ENCODE measurements around the gene PDE7B.
A peak's percentile ranks its signal among the peaks of the same experiment; 100 is the strongest.

PDE7B gene

GRCh38 chr6:135922746-135923145 lies 71.2 kb downstream of the PDE7B start:
- Histone ChIP-seq H3K18ac (ENCODE audit: low read length) (no peak overlapping the region), H3K79me2 (ENCODE audit: control insufficient read depth, insufficient read depth, low read length, poor library complexity) (no peaks in the 10 kb centered on the region), H3K9ac (ENCODE audit: low read length) (no peak overlapping the region), H3K4me2 (ENCODE audit: low read length) (no peak overlapping the region), H2BK12ac (ENCODE audit: low read length) (no peak overlapping the region), H2BK120ac (ENCODE audit: insufficient read depth, low read length, poor library complexity) (no peak overlapping the region), H3K23ac (ENCODE audit: low read length) (no peak overlapping the region), H3K27me3 (ENCODE audit: insufficient read depth, low read length) (no peaks in the 10 kb centered on the region), H2AK5ac (ENCODE audit: low read length) (no peak overlapping the region), H3K79me1 (ENCODE audit: low read length) (no peaks in the 10 kb centered on the region), H4K12ac (ENCODE audit: low read depth, low read length) (no peak overlapping the region), H2AFZ (ENCODE audit: insufficient read depth, low read length, poor library complexity) (no peak overlapping the region), H3K4me1 (ENCODE audit: control insufficient read depth in 1 of 2, insufficient read depth in 2 of 2, low read length in 2 of 2) (no peaks in the 10 kb centered on the region), H3K14ac (ENCODE audit: low read length) (no peak overlapping the region), H3K9me3 (ENCODE audit: insufficient read depth, low read depth, low read length) (no peaks in the 10 kb centered on the region), H4K91ac (ENCODE audit: low read depth, low read length) (no peak overlapping the region), H2BK5ac (ENCODE audit: low read depth, low read length, poor library complexity) (no peak overlapping the region), H3K4ac (ENCODE audit: low read depth, low read length) (no peak overlapping the region), H3K36me3 (ENCODE audit: control insufficient read depth in 1 of 2, insufficient read depth in 2 of 2, low read length in 2 of 2) (no peaks in the 10 kb centered on the region), H4K8ac (ENCODE audit: low read depth, low read length) (no peak overlapping the region), H3K4me3 (ENCODE audit: low read depth, low read length) (no peak overlapping the region), H3K27ac (ENCODE audit: low read depth, low read length) (no peak overlapping the region)
- DNase-seq: no peak
- no CpG with 5 or more reads among the region's 3 CpGs for WGBS (ENCODE audit: extremely low coverage, insufficient coverage, insufficient read length)

GRCh38 chr6:135932651-135933050 lies 81.2 kb downstream of the PDE7B start:
- H3K9me3 ChIP-seq (ENCODE audit: insufficient read depth, low read depth, low read length): no peaks in the 10 kb centered on the region
- H2BK5ac ChIP-seq (ENCODE audit: low read depth, low read length, poor library complexity): no peak overlapping the region
- H3K18ac ChIP-seq (ENCODE audit: low read length): no peak overlapping the region
- no peak overlapping the region for H3K4me3 ChIP-seq (ENCODE audit: low read depth, low read length)
- no peak overlapping the region for H3K14ac ChIP-seq (ENCODE audit: low read length)
- no peak overlapping the region for H2AFZ ChIP-seq (ENCODE audit: insufficient read depth, low read length, poor library complexity)
- no peak overlapping the region for H4K91ac ChIP-seq (ENCODE audit: low read depth, low read length)
- WGBS (ENCODE audit: extremely low coverage, insufficient coverage, insufficient read length): no CpG with 5 or more reads among the region's 4 CpGs
- H3K79me2 ChIP-seq (ENCODE audit: control insufficient read depth, insufficient read depth, low read length, poor library complexity): no peaks in the 10 kb centered on the region
- no peak overlapping the region for H3K23ac ChIP-seq (ENCODE audit: low read length)
- no peaks in the 10 kb centered on the region for H3K27me3 ChIP-seq (ENCODE audit: insufficient read depth, low read length)
- H2AK5ac ChIP-seq (ENCODE audit: low read length): no peak overlapping the region
- H3K27ac ChIP-seq (ENCODE audit: low read depth, low read length): peak overlapping the region; percentile 56
- H3K4me1 ChIP-seq (ENCODE audit: control insufficient read depth in 1 of 2, insufficient read depth in 2 of 2, low read length in 2 of 2): peaks cover 2 to 9% of the 10 kb centered on the region in 2 experiments
- no peak overlapping the region for H3K4me2 ChIP-seq (ENCODE audit: low read length)
- H3K9ac ChIP-seq (ENCODE audit: low read length): no peak overlapping the region
- no peak overlapping the region for H3K4ac ChIP-seq (ENCODE audit: low read depth, low read length)
- no peak overlapping the region for H2BK12ac ChIP-seq (ENCODE audit: low read length)
- H4K8ac ChIP-seq (ENCODE audit: low read depth, low read length): no peak overlapping the region
- no peaks in the 10 kb centered on the region for H3K79me1 ChIP-seq (ENCODE audit: low read length)
- no peaks in the 10 kb centered on the region for H3K36me3 ChIP-seq (ENCODE audit: control insufficient read depth in 1 of 2, insufficient read depth in 2 of 2, low read length in 2 of 2)
- peak; percentile 36 to 80 for DNase-seq
- no peak overlapping the region for H4K12ac ChIP-seq (ENCODE audit: low read depth, low read length)
- no peak overlapping the region for H2BK120ac ChIP-seq (ENCODE audit: insufficient read depth, low read length, poor library complexity)

- Histone ChIP-seq H3K18ac (ENCODE audit: low read length) (no peak overlapping the region), H3K79me1 (ENCODE audit: low read length) (no peaks in the 10 kb centered on the region), H3K36me3 (ENCODE audit: control insufficient read depth in 1 of 2, insufficient read depth in 2 of 2, low read length in 2 of 2) (no peaks in the 10 kb centered on the region), H4K8ac (ENCODE audit: low read depth, low read length) (no peak overlapping the region), H4K91ac (ENCODE audit: low read depth, low read length) (no peak overlapping the region), H3K4ac (ENCODE audit: low read depth, low read length) (no peak overlapping the region), H3K23ac (ENCODE audit: low read length) (no peak overlapping the region), H4K12ac (ENCODE audit: low read depth, low read length) (no peak overlapping the region), H3K9me3 (ENCODE audit: insufficient read depth, low read depth, low read length) (no peaks in the 10 kb centered on the region), H2BK12ac (ENCODE audit: low read length) (no peak overlapping the region), H2AFZ (ENCODE audit: insufficient read depth, low read length, poor library complexity) (no peak overlapping the region), H2BK120ac (ENCODE audit: insufficient read depth, low read length, poor library complexity) (no peak overlapping the region), H3K4me2 (ENCODE audit: low read length) (no peak overlapping the region), H3K4me3 (ENCODE audit: low read depth, low read length) (no peak overlapping the region), H2BK5ac (ENCODE audit: low read depth, low read length, poor library complexity) (no peak overlapping the region), H2AK5ac (ENCODE audit: low read length) (no peak overlapping the region), H3K4me1 (ENCODE audit: control insufficient read depth in 1 of 2, insufficient read depth in 2 of 2, low read length in 2 of 2) (peaks cover 2 to 9% of the 10 kb centered on the region in 2 experiments), H3K79me2 (ENCODE audit: control insufficient read depth, insufficient read depth, low read length, poor library complexity) (no peaks in the 10 kb centered on the region), H3K27me3 (ENCODE audit: insufficient read depth, low read length) (no peaks in the 10 kb centered on the region), H3K14ac (ENCODE audit: low read length) (no peak overlapping the region), H3K9ac (ENCODE audit: low read length) (no peak overlapping the region), H3K27ac (ENCODE audit: low read depth, low read length) (peak overlapping the region; percentile 7)
- peak in 1 of 2 donors; percentile 2 for DNase-seq
- whole genome bisulfite sequencing (ENCODE audit: extremely low coverage, insufficient coverage, insufficient read length): no CpG with 5 or more reads among the region's 8 CpGs
Measured at GRCh38 chr6:135935941-135936601, 84.6 kb downstream of the PDE7B start.

- Histone ChIP-seq H3K27me3 (ENCODE audit: insufficient read depth, low read length) (no peaks in the 10 kb centered on the region), H3K23ac (ENCODE audit: low read length) (no peak overlapping the region), H2BK12ac (ENCODE audit: low read length) (no peak overlapping the region), H3K18ac (ENCODE audit: low read length) (no peak overlapping the region), H2AFZ (ENCODE audit: insufficient read depth, low read length, poor library complexity) (no peak overlapping the region), H3K4ac (ENCODE audit: low read depth, low read length) (no peak overlapping the region), H2BK120ac (ENCODE audit: insufficient read depth, low read length, poor library complexity) (no peak overlapping the region), H2BK5ac (ENCODE audit: low read depth, low read length, poor library complexity) (no peak overlapping the region), H3K36me3 (ENCODE audit: control insufficient read depth in 1 of 2, insufficient read depth in 2 of 2, low read length in 2 of 2) (no peaks in the 10 kb centered on the region), H3K9me3 (ENCODE audit: insufficient read depth, low read depth, low read length) (no peaks in the 10 kb centered on the region), H3K79me2 (ENCODE audit: control insufficient read depth, insufficient read depth, low read length, poor library complexity) (no peaks in the 10 kb centered on the region), H3K4me1 (ENCODE audit: control insufficient read depth in 1 of 2, insufficient read depth in 2 of 2, low read length in 2 of 2) (peaks cover 2 to 9% of the 10 kb centered on the region in 2 experiments), H4K12ac (ENCODE audit: low read depth, low read length) (no peak overlapping the region), H3K79me1 (ENCODE audit: low read length) (no peaks in the 10 kb centered on the region), H3K27ac (ENCODE audit: low read depth, low read length) (peak overlapping the region; percentile 7), H4K91ac (ENCODE audit: low read depth, low read length) (no peak overlapping the region), H3K14ac (ENCODE audit: low read length) (no peak overlapping the region), H3K4me3 (ENCODE audit: low read depth, low read length) (no peak overlapping the region), H3K9ac (ENCODE audit: low read length) (no peak overlapping the region), H4K8ac (ENCODE audit: low read depth, low read length) (no peak overlapping the region), H3K4me2 (ENCODE audit: low read length) (no peak overlapping the region), H2AK5ac (ENCODE audit: low read length) (no peak overlapping the region)
- DNase-seq: peak; percentile 62 to 83
- no CpG with 5 or more reads among the region's 1 CpG for WGBS (ENCODE audit: extremely low coverage, insufficient coverage, insufficient read length)
Measured at GRCh38 chr6:135936606-135937005, 85.1 kb downstream of the PDE7B start.
